Measurements from ENCODE around the gene ATP6V1G2.

Gene ATP6V1G2

GRCh38 chr6:31558318-31558625 lies 11.9 kb upstream of the ATP6V1G2 start:
- peak overlapping the region; percentile 0; the same call in 1 of the 2 replicates for H3K4me3 ChIP-seq (replicated peaks; ENCODE audit: insufficient read depth, low read length)
- H3K27me3 ChIP-seq (ENCODE audit: insufficient read depth, poor library complexity, severe bottlenecking), result no peaks in the 10 kb centered on the region
- no peak for DNase-seq (ENCODE audit: low read depth in 1 of 2, low spot score in 1 of 2)
- TF ChIP-seq REST (IDR thresholded peaks at IDR 0.05; ENCODE audit: insufficient replicate concordance, low read depth), result no peak
- TF ChIP-seq GABPA (IDR thresholded peaks at IDR 0.05; ENCODE audit: low read depth), result no peak
- TF ChIP-seq SPI1 (IDR thresholded peaks at IDR 0.05; ENCODE audit: borderline replicate concordance, low read depth), result no peak
- TF ChIP-seq POLR2AphosphoS5 (IDR thresholded peaks at IDR 0.05; ENCODE audit: low read depth), result no peak
- no peak for TF ChIP-seq CTCF (IDR thresholded peaks at IDR 0.05; ENCODE audit: insufficient read depth, low read length)
- peak overlapping the region; percentile 92 for H3K27ac ChIP-seq (replicated peaks)

GRCh38 chr6:31557443-31558317 lies 11.3 kb upstream of the ATP6V1G2 start:
- TF ChIP-seq REST (IDR thresholded peaks at IDR 0.05; ENCODE audit: insufficient replicate concordance, low read depth) (no peak), GABPA (IDR thresholded peaks at IDR 0.05; ENCODE audit: low read depth) (no peak), CTCF (IDR thresholded peaks at IDR 0.05; ENCODE audit: insufficient read depth, low read length) (no peak), SPI1 (IDR thresholded peaks at IDR 0.05; ENCODE audit: borderline replicate concordance, low read depth) (no peak), POLR2AphosphoS5 (IDR thresholded peaks at IDR 0.05; ENCODE audit: low read depth) (no peak)
- peak overlapping the region; percentile 92 for H3K27ac ChIP-seq (replicated peaks)
- peak; percentile 51 to 59 for DNase-seq (ENCODE audit: low read depth in 1 of 2, low spot score in 1 of 2)
- H3K27me3 ChIP-seq (ENCODE audit: insufficient read depth, poor library complexity, severe bottlenecking), result no peaks in the 10 kb centered on the region
- H3K4me3 ChIP-seq (replicated peaks; ENCODE audit: insufficient read depth, low read length), result peak overlapping the region; percentile 8

- no peak for TF ChIP-seq POLR2AphosphoS5 (IDR thresholded peaks at IDR 0.05; ENCODE audit: low read depth)
- TF ChIP-seq SPI1 (IDR thresholded peaks at IDR 0.05; ENCODE audit: borderline replicate concordance, low read depth), result no peak
- TF ChIP-seq CTCF (IDR thresholded peaks at IDR 0.05; ENCODE audit: insufficient read depth, low read length), result no peak
- TF ChIP-seq GABPA (IDR thresholded peaks at IDR 0.05; ENCODE audit: low read depth), result no peak
- no peak for TF ChIP-seq REST (IDR thresholded peaks at IDR 0.05; ENCODE audit: insufficient replicate concordance, low read depth)
- DNase-seq (ENCODE audit: low read depth in 1 of 2, low spot score in 1 of 2), result no peak
- H3K27me3 ChIP-seq (ENCODE audit: insufficient read depth, poor library complexity, severe bottlenecking), result no peaks in the 10 kb centered on the region
- no peak overlapping the region for H3K27ac ChIP-seq (replicated peaks)
- H3K4me3 ChIP-seq (replicated peaks; ENCODE audit: insufficient read depth, low read length), result no peak overlapping the region
Observed at GRCh38 chr6:31556307-31556706, 9.9 kb upstream of the ATP6V1G2 start.
